Measurements from ENCODE around the gene GLRX2. TPM values are rescaled to one million over a fixed set of nuclear protein-coding genes. Genes with fewer than 3 reads are reported as not detected.

The GLRX2 gene
- total and polyA plus RNA-seq, 4 donors = 3.1 to 25.8 (median 7.8) TPM

- TF ChIP-seq HNF4A (conservative IDR thresholded peaks at IDR 0.05) (no peak), YY1 (IDR thresholded peaks at IDR 0.05) (peak; percentile 94), REST (IDR thresholded peaks at IDR 0.05) (peak; percentile 55), RXRA (IDR thresholded peaks at IDR 0.05) (peak; percentile 37 to 68)
Observed at GRCh38 chr1:193121616-193122593, 16.7 kb upstream of the GLRX2 start, which contains the start of gene CDC73 (continued).

- no peak for TF ChIP-seq GABPA (IDR thresholded peaks at IDR 0.05 in 1 of 2, conservative IDR thresholded peaks at IDR 0.05 in 1 of 2)
- no peak for TF ChIP-seq EGR1 (IDR thresholded peaks at IDR 0.05; ENCODE audit: low read depth in 2 of 2)
- TF ChIP-seq MAX (IDR thresholded peaks at IDR 0.05) = no peak
- TF ChIP-seq TAF1 (conservative IDR thresholded peaks at IDR 0.05) = no peak
- Histone ChIP-seq H3K36me3 (ENCODE audit: control insufficient read depth in 4 of 4, insufficient read depth in 3 of 4, low read depth in 1 of 4, low read length in 3 of 4) (peaks cover 0 to 4% (median 3%) of the 10 kb centered on the region in 4 donors), H3K27ac (ENCODE audit: low read depth in 1 of 2, low read length in 2 of 2) (no peak overlapping the region), H3K27me3 (ENCODE audit: control insufficient read depth in 4 of 4, insufficient read depth in 4 of 4, low read length in 3 of 4) (no peaks in the 10 kb centered on the region), H3K9ac (ENCODE audit: low read depth in 1 of 2, low read length in 2 of 2) (no peak overlapping the region), H3K9me3 (ENCODE audit: control insufficient read depth in 4 of 4, low read length in 3 of 4) (no peaks in the 10 kb centered on the region), H3K4me3 (ENCODE audit: low read depth in 1 of 3, low read length in 3 of 3) (no peak overlapping the region), H3K4me1 (ENCODE audit: control insufficient read depth in 4 of 4, insufficient read depth in 4 of 4, low read length in 3 of 4) (peaks cover 4 to 20% (median 14%) of the 10 kb centered on the region in 4 donors)
- 83% methylated on average over 6 of the region's 6 CpGs for WGBS
- DNase-seq (ENCODE audit: low spot score) = no peak
Observed at GRCh38 chr1:193120604-193121166, 15.5 kb upstream of the GLRX2 start.

GRCh38 chr1:193118803-193119730 is 13.9 kb upstream of the GLRX2 start:
- WGBS = 78% methylated on average over 4 of the region's 4 CpGs
- no peak for DNase-seq (ENCODE audit: low spot score)

More at GRCh38 chr1:193118803-193119730, 13.9 kb upstream of the GLRX2 start:
- no peaks in the 10 kb centered on the region for H3K9me3 ChIP-seq (ENCODE audit: control insufficient read depth in 4 of 4, low read length in 3 of 4)
- H3K36me3 ChIP-seq (ENCODE audit: control insufficient read depth in 4 of 4, insufficient read depth in 3 of 4, low read depth in 1 of 4, low read length in 3 of 4) = no peaks in the 10 kb centered on the region
- no peak overlapping the region for H3K4me3 ChIP-seq (ENCODE audit: low read depth in 1 of 3, low read length in 3 of 3)
- no peak for TF ChIP-seq JUND (IDR thresholded peaks at IDR 0.05)
- no peak for TF ChIP-seq ZBTB33 (IDR thresholded peaks at IDR 0.05)
- no peak for TF ChIP-seq HNF4A (conservative IDR thresholded peaks at IDR 0.05)
- TF ChIP-seq SP1 (IDR thresholded peaks at IDR 0.05) = no peak
- TF ChIP-seq HNF4G (IDR thresholded peaks at IDR 0.05) = no peak
- TF ChIP-seq TAF1 (conservative IDR thresholded peaks at IDR 0.05) = no peak
- TF ChIP-seq FOXA2 (IDR thresholded peaks at IDR 0.05) = no peak
- TF ChIP-seq RXRA (IDR thresholded peaks at IDR 0.05) = no peak
- TF ChIP-seq YY1 (IDR thresholded peaks at IDR 0.05) = no peak
- TF ChIP-seq GABPA (IDR thresholded peaks at IDR 0.05 in 1 of 2, conservative IDR thresholded peaks at IDR 0.05 in 1 of 2) = no peak
- TF ChIP-seq EGR1 (IDR thresholded peaks at IDR 0.05; ENCODE audit: low read depth in 2 of 2) = no peak
- no peak for TF ChIP-seq REST (IDR thresholded peaks at IDR 0.05)
- no peaks in the 10 kb centered on the region for H3K27me3 ChIP-seq (ENCODE audit: control insufficient read depth in 4 of 4, insufficient read depth in 4 of 4, low read length in 3 of 4)
- no peak overlapping the region for H3K27ac ChIP-seq (ENCODE audit: low read depth in 1 of 2, low read length in 2 of 2)
- peaks cover 4 to 28% (median 21%) of the 10 kb centered on the region in 4 donors for H3K4me1 ChIP-seq (ENCODE audit: control insufficient read depth in 4 of 4, insufficient read depth in 4 of 4, low read length in 3 of 4)
- H3K9ac ChIP-seq (ENCODE audit: low read depth in 1 of 2, low read length in 2 of 2) = no peak overlapping the region

All from liver (tissue), 9 donors.